Neural progenitor cell (in vitro differentiated cells): ENCODE measurements around the gene ANKDD1A.

ENCODE experiments used
- CTCF ChIP-seq: fragments of 200-600 bp; sonication (generic); IDR thresholded peaks from 2 replicates; pipeline ENCODE4 v1.5.1; 2017; ENCODE audit warnings: antibody characterized with exemption, mild to moderate bottlenecking
- EZH2 ChIP-seq: fragments of 200-600 bp; sonication (generic); IDR thresholded peaks from 2 replicates; pipeline ENCODE4 v1.6.1; 2017; ENCODE audit warnings: antibody characterized with exemption, mild to moderate bottlenecking, moderate library complexity
- EZH2phosphoT487 ChIP-seq: fragments of 200-600 bp; sonication (generic); IDR thresholded peaks from 2 replicates; pipeline ENCODE4 v1.6.1; 2017; ENCODE audit warnings: antibody characterized with exemption

DNA sequence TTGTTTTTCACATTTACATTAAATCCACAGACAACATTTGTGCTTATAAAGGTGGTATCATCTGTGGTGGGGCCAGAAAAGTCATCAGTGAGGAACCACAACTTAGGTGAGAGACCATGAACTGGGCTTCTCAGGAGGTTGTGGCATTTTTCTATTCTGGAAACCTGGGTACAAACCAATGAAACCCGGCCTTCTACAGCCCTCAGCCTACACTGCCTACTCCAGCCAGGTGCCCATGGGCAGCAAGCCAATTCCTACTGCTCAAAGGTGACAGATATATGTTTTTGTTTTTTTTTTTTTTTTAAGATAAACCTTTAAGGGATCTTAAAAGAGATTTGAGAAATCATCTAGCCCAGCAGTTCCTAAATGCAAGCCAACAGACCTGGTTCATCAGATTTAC lies 57.7 kb downstream of the ANKDD1A start:
- TF ChIP-seq CTCF, result no peak
- no peak for TF ChIP-seq EZH2
- TF ChIP-seq EZH2phosphoT487, result no peak
